ENCODE measurements around the gene DUOXA1. TPM values are rescaled to one million over a fixed set of nuclear protein-coding genes. Genes with fewer than 3 reads are reported as not detected.

The DUOXA1 gene
- total RNA-seq, 1 donor from 2014 or later: 1.9 TPM

GRCh38 chr15:45116482-45117307 is 13.0 kb downstream of the DUOXA1 start:
- no peaks in the 10 kb centered on the region for H3K9me3 Mint-ChIP-seq (ENCODE audit: unreplicated experiment)
- H3K27ac Mint-ChIP-seq (ENCODE audit: unreplicated experiment): no peak overlapping the region
- peaks cover 47% of the 10 kb centered on the region for H3K27me3 Mint-ChIP-seq (ENCODE audit: unreplicated experiment)
- H3K4me1 Mint-ChIP-seq (ENCODE audit: unreplicated experiment): peaks cover 27% of the 10 kb centered on the region
- DNase-seq (ENCODE audit: low spot score): no peak
- TF ChIP-seq CTCF (IDR thresholded peaks at IDR 0.05; ENCODE audit: unreplicated experiment): no peak
- no peak overlapping the region for H3K4me3 Mint-ChIP-seq (ENCODE audit: unreplicated experiment)
- H3K36me3 Mint-ChIP-seq (ENCODE audit: low read depth, unreplicated experiment): peaks cover 3% of the 10 kb centered on the region

GRCh38 chr15:45116006-45116481 is 13.6 kb downstream of the DUOXA1 start:
- no peak for TF ChIP-seq CTCF (IDR thresholded peaks at IDR 0.05; ENCODE audit: unreplicated experiment)
- Mint-ChIP-seq H3K27me3 (ENCODE audit: unreplicated experiment) (peaks cover 47% of the 10 kb centered on the region), H3K4me1 (ENCODE audit: unreplicated experiment) (peaks cover 22% of the 10 kb centered on the region), H3K36me3 (ENCODE audit: low read depth, unreplicated experiment) (peaks cover 3% of the 10 kb centered on the region), H3K4me3 (ENCODE audit: unreplicated experiment) (no peak overlapping the region), H3K9me3 (ENCODE audit: unreplicated experiment) (no peaks in the 10 kb centered on the region), H3K27ac (ENCODE audit: unreplicated experiment) (no peak overlapping the region)
- DNase-seq (ENCODE audit: low spot score): no peak

- no peak overlapping the region for H3K27ac Mint-ChIP-seq (ENCODE audit: unreplicated experiment)
- H3K36me3 Mint-ChIP-seq (ENCODE audit: low read depth, unreplicated experiment): peaks cover 3% of the 10 kb centered on the region
- no peak for TF ChIP-seq CTCF (IDR thresholded peaks at IDR 0.05; ENCODE audit: unreplicated experiment)
- H3K27me3 Mint-ChIP-seq (ENCODE audit: unreplicated experiment): peaks cover 49% of the 10 kb centered on the region
- H3K4me1 Mint-ChIP-seq (ENCODE audit: unreplicated experiment): peaks cover 21% of the 10 kb centered on the region
- no peaks in the 10 kb centered on the region for H3K9me3 Mint-ChIP-seq (ENCODE audit: unreplicated experiment)
- H3K4me3 Mint-ChIP-seq (ENCODE audit: unreplicated experiment): no peak overlapping the region
- no peak for DNase-seq (ENCODE audit: low spot score)
Observed at GRCh38 chr15:45115312-45115820, 14.3 kb downstream of the DUOXA1 start.

GRCh38 chr15:45114751-45115085 is 15.0 kb downstream of the DUOXA1 start:
- H3K4me3 Mint-ChIP-seq (ENCODE audit: unreplicated experiment): no peak overlapping the region

More at GRCh38 chr15:45114751-45115085, 15.0 kb downstream of the DUOXA1 start:
- no peak for DNase-seq (ENCODE audit: low spot score)
- Mint-ChIP-seq H3K27ac (ENCODE audit: unreplicated experiment) (no peak overlapping the region), H3K9me3 (ENCODE audit: unreplicated experiment) (no peaks in the 10 kb centered on the region), H3K4me1 (ENCODE audit: unreplicated experiment) (peaks cover 24% of the 10 kb centered on the region), H3K27me3 (ENCODE audit: unreplicated experiment) (peaks cover 53% of the 10 kb centered on the region), H3K36me3 (ENCODE audit: low read depth, unreplicated experiment) (peaks cover 3% of the 10 kb centered on the region)
- TF ChIP-seq CTCF (IDR thresholded peaks at IDR 0.05; ENCODE audit: unreplicated experiment): no peak

All from endothelial cell (in vitro differentiated cells).